Activated CD4-positive, alpha-beta T cell treated with anti-CD3 and anti-CD28 coated beads for 24 hours (primary cell): ENCODE results near the gene RASSF6.
"Not testable (repeated sequence)": the region's sequence is repeated elsewhere in the genome, so short reads cannot be mapped to it uniquely, and the experiment has no call there.

Experiments
- DNase-seq, 2 donors: peaks; one replicate each; pipeline ENCODE4 v3.0.0-alpha.2; 2020; ENCODE audit warnings: low read depth in 2 of 2

Gene RASSF6

GRCh38 chr4:73612032-73612431 is 8.2 kb downstream of the RASSF6 start:
- no peak for DNase-seq

- no peak for DNase-seq
These were observed 10.5 kb downstream of the RASSF6 start for GRCh38 chr4:73609706-73610105.

- no peak for DNase-seq
These were observed 11.3 kb downstream of the RASSF6 start for GRCh38 chr4:73608689-73609594.

GRCh38 chr4:73607375-73608033 is 12.7 kb downstream of the RASSF6 start:
- DNase-seq, result no peak

GRCh38 chr4:73606465-73606974 is 13.7 kb downstream of the RASSF6 start:
- DNase-seq, result no peak

- DNase-seq, result no peak
These were observed 16.2 kb downstream of the RASSF6 start for GRCh38 chr4:73603854-73604584.

GRCh38 chr4:73603271-73603710 is 16.9 kb downstream of the RASSF6 start:
- DNase-seq, result no peak

- no peak for DNase-seq
These were observed 19.3 kb downstream of the RASSF6 start for GRCh38 chr4:73600954-73601353.

GRCh38 chr4:73599182-73599581 is 21.1 kb downstream of the RASSF6 start:
- no peak for DNase-seq

GRCh38 chr4:73597594-73597993 is 22.6 kb downstream of the RASSF6 start:
- DNase-seq, result no peak

GRCh38 chr4:73597183-73597582 is 23.1 kb downstream of the RASSF6 start:
- DNase-seq, result not testable (repeated sequence)

GRCh38 chr4:73596001-73596400 is 24.2 kb downstream of the RASSF6 start:
- DNase-seq, result no peak

- DNase-seq, result no peak
These were observed 26.5 kb downstream of the RASSF6 start for GRCh38 chr4:73593631-73594241.

- DNase-seq, result no peak
These were observed 30.1 kb downstream of the RASSF6 start for GRCh38 chr4:73589887-73590801.

GRCh38 chr4:73589261-73589847 is 30.9 kb downstream of the RASSF6 start:
- DNase-seq, result no peak

GRCh38 chr4:73588613-73589012 is 31.6 kb downstream of the RASSF6 start:
- DNase-seq, result no peak

GRCh38 chr4:73586666-73587065 is 33.6 kb downstream of the RASSF6 start:
- no peak for DNase-seq

- no peak for DNase-seq
These were observed 34.2 kb downstream of the RASSF6 start for GRCh38 chr4:73586040-73586439.

GRCh38 chr4:73585345-73585744 is 34.9 kb downstream of the RASSF6 start:
- no peak for DNase-seq

GRCh38 chr4:73583666-73584065 is 36.6 kb downstream of the RASSF6 start:
- DNase-seq, result no peak
